ENCODE data around the gene ITM2C.

GRCh38 chr2:230913406-230914143, 48.8 kb downstream of the ITM2C start:
- TF ChIP-seq POLR2AphosphoS5 (IDR thresholded peaks at IDR 0.05; ENCODE audit: borderline replicate concordance, low read depth, low read length) (no peak), EZH2 (IDR thresholded peaks at IDR 0.05) (no peak)

Data from SK-N-MC (cell line).